Endothelial cell of umbilical vein (primary cell): ENCODE data around the gene CCL13.

Experiments used
- EZH2 ChIP-seq: IDR thresholded peaks from 2 replicates; pipeline ENCODE4 v1.6.1; 2012; ENCODE audit warnings: borderline replicate concordance, low read depth, mild to moderate bottlenecking, moderate library complexity, low read length, inconsistent platforms; ENCODE audit not compliant: severe bottlenecking
- POLR2A ChIP-seq: IDR thresholded peaks from 2 replicates; pipeline ENCODE4 v1.6.1; 2012; ENCODE audit warnings: low read depth, mild to moderate bottlenecking, control low read depth, low read length

DNA sequence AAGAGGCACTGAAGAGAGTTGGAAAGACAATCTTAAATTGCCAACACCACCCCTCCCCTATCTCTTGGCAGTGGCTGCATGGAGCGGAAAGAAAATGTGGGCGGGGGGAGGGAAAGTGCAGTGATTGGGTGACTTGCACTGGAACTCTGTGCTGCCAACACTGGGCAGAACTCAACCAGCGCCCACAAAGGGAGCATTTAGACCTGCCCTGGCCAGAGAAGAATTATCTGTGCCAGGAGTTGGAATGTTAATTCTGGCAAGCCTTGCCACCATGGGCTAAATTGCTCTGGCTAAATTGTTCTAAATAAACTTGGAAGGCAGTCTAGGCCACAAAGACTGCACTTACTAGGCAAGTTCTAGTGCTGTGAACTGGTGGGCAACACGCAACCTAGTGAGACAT, 6.5 kb upstream of the CCL13 start:
- TF ChIP-seq POLR2A (no peak), EZH2 (no peak)
